H1 (cell line): ENCODE measurements around the gene TBC1D2B. TPM values are rescaled to one million over a fixed set of nuclear protein-coding genes. Genes with fewer than 3 reads are reported as not detected.

Experiments used
- CTCF ChIA-PET: fragments of 300-600 bp; sonication (Branson Sonifier 250); formaldehyde crosslinking; loops from one replicate; lab custom pipeline; 2021; ENCODE audit not compliant: partially characterized antibody; lab: Charles Lee
- POLR2A ChIA-PET: fragments of 300-600 bp; sonication (Branson Sonifier 250); formaldehyde crosslinking; loops from one replicate; lab custom pipeline; 2021; ENCODE audit warnings: inconsistent platforms; ENCODE audit not compliant: partially characterized antibody; lab: Charles Lee
- DNase-seq, 2 experiments: peaks; one replicate each; pipeline versions ENCODE4 v3.0.0 to v3.0.0-alpha.2; 2010 to 2022; ENCODE audit warnings: low spot score in 2 of 2, low read depth in 1 of 2, mixed read lengths in 1 of 2
- FAIRE-seq: peaks from 2 replicates; lab custom pipeline; 2011; peaks lifted over from hg19 to GRCh38; lab: Jason Lieb, UNC
- H2AFZ ChIP-seq: 2 replicates; pipeline ENCODE4 v1.8.1; 2012; ENCODE audit warnings: low read length, inconsistent platforms
- H2AK5ac ChIP-seq: 2 replicates; pipeline ENCODE4 v1.6.1; 2013; ENCODE audit warnings: low read depth, low read length
- H2BK120ac ChIP-seq: replicated peaks from 2 replicates; pipeline ENCODE3; 2013; ENCODE audit warnings: low read depth, low read length, inconsistent platforms
- H2BK12ac ChIP-seq: 2 replicates; pipeline ENCODE4 v1.6.1; 2013; ENCODE audit warnings: low read depth, low read length
- H2BK15ac ChIP-seq: 2 replicates; pipeline ENCODE4 v1.6.1; 2013; ENCODE audit warnings: low read length
- H2BK20ac ChIP-seq: 2 replicates; pipeline ENCODE4 v1.6.1; 2013; ENCODE audit warnings: low read length
- H2BK5ac ChIP-seq: 2 replicates; pipeline ENCODE4 v1.6.1; 2013; ENCODE audit warnings: low read depth, low read length
- H3K14ac ChIP-seq: 2 replicates; pipeline ENCODE4 v1.6.1; 2013; ENCODE audit warnings: inconsistent platforms; ENCODE audit not compliant: insufficient read length
- H3K18ac ChIP-seq: 2 replicates; pipeline ENCODE4 v1.6.1; 2013; ENCODE audit warnings: low read length; ENCODE audit errors: extremely low read depth
- H3K23ac ChIP-seq: 2 replicates; pipeline ENCODE4 v1.6.1; 2013; ENCODE audit warnings: inconsistent platforms; ENCODE audit not compliant: insufficient read length
- H3K23me2 ChIP-seq: 2 replicates; pipeline ENCODE4 v1.6.1; 2013; ENCODE audit warnings: low read depth, low read length
- H3K27ac ChIP-seq: 2 replicates; pipeline ENCODE4 v1.6.1; 2011; ENCODE audit warnings: low read depth, low read length, inconsistent platforms
- H3K27me3 ChIP-seq, 4 experiments: replicated peaks in 1 of 4; 1 replicate in 1 of 4; 2 replicates in 3 of 4; pipeline versions ENCODE4 v1.6.1 to v1.8.1; 2011 to 2013; ENCODE audit warnings: low read length in 3 of 4, mild to moderate bottlenecking in 3 of 4, inconsistent platforms in 2 of 4, mixed read lengths in 2 of 4, moderate library complexity in 1 of 4; ENCODE audit not compliant: control insufficient read depth in 3 of 4, insufficient read depth in 3 of 4; ENCODE audit errors: extremely low read depth in 1 of 4
- H3K36me3 ChIP-seq, 4 experiments: 2 replicates each; pipeline versions ENCODE4 v1.6.1 to v1.8.1; 2011 to 2013; ENCODE audit warnings: mild to moderate bottlenecking in 4 of 4, low read length in 3 of 4, moderate library complexity in 2 of 4, control low read depth in 1 of 4, inconsistent platforms in 1 of 4; ENCODE audit not compliant: insufficient read depth in 4 of 4, control insufficient read depth in 2 of 4
- H3K4ac ChIP-seq: replicated peaks from 2 replicates; pipeline ENCODE3; 2013; ENCODE audit warnings: low read length, low read depth, mixed read lengths, inconsistent platforms; ENCODE audit not compliant: insufficient read length
- H3K4me1 ChIP-seq, 4 experiments: replicated peaks in 1 of 4; 1 replicate in 1 of 4; 2 replicates in 3 of 4; pipeline versions ENCODE4 v1.6.1 to v1.8.1; 2011 to 2013; ENCODE audit warnings: low read length in 3 of 4, inconsistent platforms in 2 of 4, mixed read lengths in 1 of 4; ENCODE audit not compliant: insufficient read depth in 4 of 4, control insufficient read depth in 3 of 4
- H3K4me2 ChIP-seq, 2 experiments: 2 replicates each; pipeline versions ENCODE4 v1.6.1 to v1.8.1; 2011 to 2013; ENCODE audit warnings: low read depth in 2 of 2, low read length in 2 of 2, control low read depth in 1 of 2, inconsistent platforms in 1 of 2, mild to moderate bottlenecking in 1 of 2; ENCODE audit not compliant: insufficient read depth in 1 of 2
- H3K4me3 ChIP-seq, 4 experiments: fragments of 200-600, 300-600 bp in 1 of 4; sonication (generic), shearing (Covaris generic), sonication (Bioruptor Twin) in 1 of 4; 2 replicates each; pipeline versions ENCODE4 v1.5.1 to v1.8.1; 2011 to 2016; ENCODE audit warnings: low read length in 4 of 4, low read depth in 3 of 4, control low read depth in 2 of 4, inconsistent platforms in 2 of 4, mild to moderate bottlenecking in 2 of 4, mixed read lengths in 1 of 4, moderate library complexity in 1 of 4; ENCODE audit not compliant: insufficient read depth in 2 of 4; ENCODE audit errors: extremely low read depth in 1 of 4
- H3K56ac ChIP-seq: replicated peaks from 2 replicates; pipeline ENCODE3; 2013; ENCODE audit warnings: low read depth, mild to moderate bottlenecking, mixed read lengths, low read length, inconsistent platforms; ENCODE audit not compliant: insufficient read length
- H3K79me1 ChIP-seq: 2 replicates; pipeline ENCODE4 v1.6.1; 2013; ENCODE audit warnings: low read depth, low read length, control low read depth
- H3K79me2 ChIP-seq, 2 experiments: 2 replicates each; pipeline versions ENCODE4 v1.6.1 to v1.8.1; 2012 to 2013; ENCODE audit warnings: low read length in 2 of 2, mild to moderate bottlenecking in 2 of 2, inconsistent platforms in 1 of 2; ENCODE audit not compliant: insufficient read depth in 2 of 2, control insufficient read depth in 1 of 2
- H3K9ac ChIP-seq, 4 experiments: replicated peaks in 1 of 4; 1 replicate in 1 of 4; 2 replicates in 3 of 4; pipeline versions ENCODE4 v1.6.1 to v1.8.1; 2011 to 2013; ENCODE audit warnings: low read depth in 3 of 4, low read length in 3 of 4, control low read depth in 2 of 4, mild to moderate bottlenecking in 2 of 4, moderate library complexity in 2 of 4, inconsistent platforms in 1 of 4; ENCODE audit errors: extremely low read depth in 1 of 4
- H3K9me3 ChIP-seq, 2 experiments: 2 replicates each; pipeline versions ENCODE4 v1.6.1 to v1.8.1; 2012 to 2013; ENCODE audit warnings: mild to moderate bottlenecking in 2 of 2, moderate library complexity in 2 of 2, control low read depth in 1 of 2, inconsistent platforms in 1 of 2, low read depth in 1 of 2, low read length in 1 of 2, mixed read lengths in 1 of 2; ENCODE audit not compliant: insufficient read depth in 2 of 2
- H4K20me1 ChIP-seq, 2 experiments: replicated peaks in 1 of 2; 2 replicates each; pipeline versions ENCODE3 to v1.8.1; 2011 to 2013; ENCODE audit warnings: inconsistent platforms in 2 of 2, low read length in 2 of 2, mild to moderate bottlenecking in 1 of 2; ENCODE audit not compliant: insufficient read depth in 2 of 2, control insufficient read depth in 1 of 2
- H4K5ac ChIP-seq: 2 replicates; pipeline ENCODE4 v1.6.1; 2013; ENCODE audit warnings: low read length, low read depth, mixed read lengths, inconsistent platforms; ENCODE audit not compliant: insufficient read length
- H4K8ac ChIP-seq: 2 replicates; pipeline ENCODE4 v1.8.0; 2013; ENCODE audit warnings: mild to moderate bottlenecking, moderate library complexity, low read length, inconsistent platforms; ENCODE audit not compliant: insufficient read depth; ENCODE audit errors: extremely low read depth
- H4K91ac ChIP-seq: replicated peaks from 2 replicates; pipeline ENCODE3; 2013; ENCODE audit warnings: low read length, mixed read lengths, inconsistent platforms; ENCODE audit not compliant: insufficient read length
- CBX5 ChIP-seq: fragments of 300-800, 300-1000 bp; sonication (generic); IDR thresholded peaks from 2 replicates; pipeline ENCODE4 v1.7.1; 2016; ENCODE audit warnings: antibody characterized with exemption, low read length, low read depth
- CEBPB ChIP-seq: IDR thresholded peaks from 2 replicates; pipeline ENCODE4 v1.6.1; 2012; ENCODE audit warnings: low read depth, low read length
- EP300 ChIP-seq, 2 experiments: IDR thresholded peaks; 1 replicate in 1 of 2; 2 replicates in 1 of 2; pipeline ENCODE4 v1.6.1; 2011 to 2012; ENCODE audit warnings: low read depth in 2 of 2, low read length in 2 of 2, mild to moderate bottlenecking in 2 of 2, borderline replicate concordance in 1 of 2, inconsistent platforms in 1 of 2, moderate library complexity in 1 of 2
- FOSL1 ChIP-seq: IDR thresholded peaks from 2 replicates; pipeline ENCODE4 v1.6.1; 2011; ENCODE audit warnings: mild to moderate bottlenecking, low read depth, low read length, moderate library complexity; ENCODE audit not compliant: insufficient read depth
- KDM4A ChIP-seq: IDR thresholded peaks from one replicate; pipeline ENCODE4 v1.7.1; 2012; ENCODE audit warnings: low read depth, mild to moderate bottlenecking, moderate library complexity, low read length, inconsistent platforms; ENCODE audit not compliant: severe bottlenecking
- POLR2AphosphoS5 ChIP-seq: IDR thresholded peaks from 2 replicates; pipeline ENCODE4 v1.6.1; 2011; ENCODE audit warnings: low read depth, low read length
- RAD21 ChIP-seq, 2 experiments: IDR thresholded peaks in 1 of 2; conservative IDR thresholded peaks in 1 of 2; 2 replicates each; pipeline ENCODE4 v1.6.1; 2011; ENCODE audit warnings: low read depth in 2 of 2, low read length in 2 of 2, improper control_type of control experiment in 1 of 2, inconsistent platforms in 1 of 2, mild to moderate bottlenecking in 1 of 2, moderate library complexity in 1 of 2
- SIN3A ChIP-seq, 2 experiments: IDR thresholded peaks in 1 of 2; conservative IDR thresholded peaks in 1 of 2; 2 replicates each; pipeline ENCODE4 v1.6.1; 2011 to 2012; ENCODE audit warnings: low read length in 2 of 2, improper control_type of control experiment in 1 of 2, low read depth in 1 of 2, mild to moderate bottlenecking in 1 of 2
- SIX5 ChIP-seq: IDR thresholded peaks from 2 replicates; pipeline ENCODE4 v1.6.1; 2011; ENCODE audit warnings: mild to moderate bottlenecking, low read depth, low read length
- SP1 ChIP-seq: IDR thresholded peaks from 2 replicates; pipeline ENCODE4 v1.6.1; 2011; ENCODE audit warnings: low read depth, low read length
- SP4 ChIP-seq: IDR thresholded peaks from 2 replicates; pipeline ENCODE4 v1.6.1; 2012; ENCODE audit warnings: low read length, inconsistent platforms
- TAF1 ChIP-seq: IDR thresholded peaks from 2 replicates; pipeline ENCODE4 v1.6.1; 2011; ENCODE audit warnings: mild to moderate bottlenecking, low read depth, low read length
- TCF12 ChIP-seq: IDR thresholded peaks from 2 replicates; pipeline ENCODE4 v1.6.1; 2011; ENCODE audit warnings: low read depth, mild to moderate bottlenecking, low read length
- ZNF274 ChIP-seq: IDR thresholded peaks from 2 replicates; pipeline ENCODE4 v1.7.0; 2012; ENCODE audit warnings: low read length, borderline replicate concordance; ENCODE audit errors: extremely low read depth
- WGBS, 2 experiments: shearing (Covaris generic) in 1 of 2; methylation state at CpG; one replicate each; pipeline versions ENCODE4 v1.1.6 to v1.1.7; 2013 to 2015; ENCODE audit warnings: low lambda C conversion rate in 2 of 2, mixed read lengths in 2 of 2, inconsistent platforms in 1 of 2, low coverage in 1 of 2, missing lambda C conversion rate in 1 of 2; ENCODE audit not compliant: insufficient replicate concordance in 2 of 2, insufficient coverage in 1 of 2, insufficient read length in 1 of 2; ENCODE audit errors: extremely low coverage in 1 of 2, missing lambda C conversion rate in 1 of 2; 5-methylcytosine and 5-hydroxymethylcytosine counted together
- polyA plus RNA-seq, 7 experiments: library from polyadenylated mRNA; depleted of rRNA in 3 of 7; stranded (reverse) in 5 of 7; unstranded in 2 of 7; fragments of >200 nt in 5 of 7; fragments of 200-250 nt in 2 of 7; gene quantifications; 1 replicate in 5 of 7; 2 replicates in 1 of 7; 4 replicates in 1 of 7; pipeline versions ENCODE4 v1.2.1 to v1.2.3, GENCODE V29; 2011 to 2013; ENCODE audit warnings: missing spikeins in 2 of 7, mixed read lengths in 2 of 7
- total RNA-seq: library from RNA; stranded (reverse); fragmentation: NEBNext Ultra II Directional; extraction: Animal tissue kit (Norgen Biotek cat#: 25700); gene quantifications from 2 replicates; pipeline ENCODE4 v1.2.1, GENCODE V29; 2021

The TBC1D2B gene
- total and polyA plus RNA-seq, 2 of the 8 experiments (the other 6 are each of a cell fraction or from before 2014, with no cell fraction given): 11.9 to 19.5 TPM

GRCh38 chr15:78104119-78104479 is 26.6 kb upstream of the TBC1D2B start:
- Histone ChIP-seq H2BK20ac (no peak overlapping the region), H2BK12ac (no peak overlapping the region), H3K56ac (no peak overlapping the region), H3K4me3 (no peak overlapping the region), H3K14ac (no peak overlapping the region), H4K20me1 (no peaks in the 10 kb centered on the region), H3K4ac (no peak overlapping the region), H3K79me1 (no peaks in the 10 kb centered on the region), H3K27me3 (no peaks in the 10 kb centered on the region), H3K4me2 (no peak overlapping the region), H4K5ac (no peak overlapping the region), H3K23me2 (no peaks in the 10 kb centered on the region), H4K8ac (no peak overlapping the region), H4K91ac (no peak overlapping the region), H2BK15ac (no peak overlapping the region), H3K27ac (no peak overlapping the region), H3K36me3 (peaks cover 0 to 6% (median 1%) of the 10 kb centered on the region in 4 experiments; a peak in 3 of 8 replicates), H3K4me1 (no peaks in the 10 kb centered on the region), H2AFZ (no peak overlapping the region), H2BK120ac (no peak overlapping the region), H2BK5ac (no peak overlapping the region), H3K18ac (no peak overlapping the region), H3K23ac (no peak overlapping the region), H3K9ac (no peak overlapping the region), H3K79me2 (no peaks in the 10 kb centered on the region), H2AK5ac (no peak overlapping the region), H3K9me3 (no peaks in the 10 kb centered on the region)
- POLR2A ChIA-PET: no interaction called here
- no peak for FAIRE-seq
- WGBS, 2 experiments: 97% methylated on average over 4 of the region's 4 CpGs; no CpG with 5 or more reads in 1 of the 2 experiments
- no peak for DNase-seq
- CTCF ChIA-PET: interaction anchor here (0.8 to 16.8 kb wide), 6 partner anchors 9 to 145 kb away, joined by 3 to 226 read pairs (median 3); no protein-coding TSS in a partner anchor
- TF ChIP-seq CBX5 (no peak), SP1 (no peak), CEBPB (no peak), RAD21 (IDR thresholded peaks at IDR 0.05 in 1 of 2, conservative IDR thresholded peaks at IDR 0.05 in 1 of 2; ENCODE audit: low read depth in 2 of 2, low read length in 2 of 2) (no peak), FOSL1 (no peak), KDM4A (no peak), TCF12 (no peak), TAF1 (no peak), SIN3A (conservative IDR thresholded peaks at IDR 0.05 in 1 of 2, IDR thresholded peaks at IDR 0.05 in 1 of 2; ENCODE audit: low read depth in 1 of 2, low read length in 2 of 2) (no peak), EP300 (IDR thresholded peaks at IDR 0.05; ENCODE audit: borderline replicate concordance in 1 of 2, low read depth in 2 of 2, low read length in 2 of 2) (no peak), POLR2AphosphoS5 (no peak), SIX5 (no peak), ZNF274 (no peak), SP4 (no peak)
